K562 (cell line): ENCODE measurements around the gene AP1S3. TPM values are rescaled to one million over a fixed set of nuclear protein-coding genes. Genes with fewer than 3 reads are reported as not detected.

Source experiments
- CEBPG ChIP-seq, 3 experiments: fragments of 200-800 bp in 1 of 3; sonication (Bioruptor generic) in 1 of 3; sonication (generic) in 1 of 3; formaldehyde crosslinking in 1 of 3; IDR thresholded peaks in 2 of 3; conservative IDR thresholded peaks in 1 of 3; 2 replicates each; pipeline versions ENCODE4 v1.6.1 to v1.8.0; 2016 to 2022; ENCODE audit warnings: missing compliant biosample characterization in 2 of 3, missing genetic modification characterization in 2 of 3, mild to moderate bottlenecking in 1 of 3, missing genetic modification reagents in 1 of 3
- CLOCK ChIP-seq: fragments of 250-450 bp; sonication (Bioruptor Pico); IDR thresholded peaks from 2 replicates; pipeline ENCODE4 v1.4.0; 2020; ENCODE audit warnings: mild to moderate bottlenecking, moderate library complexity, borderline replicate concordance
- CREB1 ChIP-seq, 2 experiments: sonication (generic) in 1 of 2; formaldehyde crosslinking in 1 of 2; IDR thresholded peaks; 2 replicates each; pipeline versions ENCODE4 v1.6.1 to v1.8.0; 2012 to 2022; ENCODE audit warnings: inconsistent platforms in 1 of 2, mild to moderate bottlenecking in 1 of 2, missing genetic modification reagents in 1 of 2, moderate library complexity in 1 of 2
- FOSL1 ChIP-seq: fragments of 200-800 bp; sonication (Bioruptor generic); conservative IDR thresholded peaks from 2 replicates; pipeline ENCODE4 v1.6.1; 2016; ENCODE audit warnings: missing genetic modification characterization, missing compliant biosample characterization
- MEF2D ChIP-seq: conservative IDR thresholded peaks from 2 replicates; pipeline ENCODE4 v1.6.1; 2016; ENCODE audit warnings: low read depth, missing genetic modification characterization, missing compliant biosample characterization
- NCOA1 ChIP-seq: fragments of 450-650 bp; IDR thresholded peaks from 2 replicates; pipeline ENCODE4 v1.6.1; 2016; ENCODE audit warnings: low read depth
- PKNOX1 ChIP-seq: fragments of 450-650 bp; IDR thresholded peaks from 2 replicates; pipeline ENCODE4 v1.6.1; 2016
- RREB1 ChIP-seq: fragments of 250-450 bp; sonication (Bioruptor Pico); IDR thresholded peaks from 2 replicates; pipeline ENCODE4 v1.4.0; 2020
- TBP ChIP-seq: optimal IDR thresholded peaks from 2 replicates; pipeline ENCODE3; 2011; ENCODE audit warnings: low read depth, low read length, improper control_type of control experiment
- polyA plus RNA-seq, 8 experiments: library from polyadenylated mRNA; depleted of rRNA in 4 of 8; stranded (reverse) in 5 of 8; unstranded in 3 of 8; fragments of >200 nt; fragmentation: Nextera tagmentation in 2 of 8; fragmentation: Illumina TruSeq in 1 of 8; extraction: Ambion mirVana in 2 of 8; extraction: Trizol in 1 of 8; gene quantifications; 2 replicates each; pipeline versions ENCODE4 v1.2.1 to v1.2.3, GENCODE V29; 2011 to 2014; ENCODE audit warnings: inconsistent platforms in 1 of 8, missing spikeins in 1 of 8
- total RNA-seq, 7 experiments: library from RNA; depleted of rRNA in 6 of 7; stranded (reverse); fragments of >200 nt in 6 of 7; fragmentation: Illumina TruSeq in 2 of 7; extraction: Trizol in 2 of 7; gene quantifications; 2 replicates each; pipeline versions ENCODE4 v1.2.1 to v1.2.3, GENCODE V29; 2011 to 2021; ENCODE audit warnings: low replicate concordance in 1 of 7

Gene AP1S3
- total and polyA plus RNA-seq, 9 of the 15 experiments (the other 6 are each of a cell fraction or from before 2014, with no cell fraction given), result 0.50 to 3.8 (median 2.1) TPM

- no peak for TF ChIP-seq CLOCK (CRISPR knock-in tag)
- TF ChIP-seq TBP, result no peak
- no peak for TF ChIP-seq NCOA1
- 0 out of 2 replicates have a peak, but pooled peaks have one; percentile 11 for TF ChIP-seq PKNOX1
- TF ChIP-seq RREB1 (CRISPR knock-in tag), result no peak
- peak; percentile 36; the same call in 1 of the 2 replicates for TF ChIP-seq FOSL1
- no peak for TF ChIP-seq MEF2D (tag)
- no peak for TF ChIP-seq CREB1 (IDR thresholded peaks at IDR 0.05)
- no peak for TF ChIP-seq CREB1 (CRISPR knock-in tag; IDR thresholded peaks at IDR 0.05)
- TF ChIP-seq CEBPG (CRISPR knock-in tag; IDR thresholded peaks at IDR 0.05), result no peak
- peak in 1 of 2 experiments; percentile 82; a peak in 2 of 4 replicates for TF ChIP-seq CEBPG (tag; conservative IDR thresholded peaks at IDR 0.05 in 1 of 2, IDR thresholded peaks at IDR 0.05 in 1 of 2)
Measured at GRCh38 chr2:223759569-223760430, 77.6 kb downstream of the AP1S3 start (continued).
